HCT116 (cell line): ENCODE measurements around the gene CARMIL1.

Experiments
- CTCF ChIP-seq, 3 experiments: fragments of 200-600 bp in 1 of 3; sonication (generic) in 1 of 3; IDR thresholded peaks in 2 of 3; conservative IDR thresholded peaks in 1 of 3; 2 replicates each; pipeline ENCODE4 v1.5.1; 2012 to 2017; ENCODE audit warnings: low read depth in 2 of 3, low read length in 2 of 3, antibody characterized with exemption in 1 of 3, borderline replicate concordance in 1 of 3, control low read depth in 1 of 3, mild to moderate bottlenecking in 1 of 3, mixed read lengths in 1 of 3, mixed run types in 1 of 3, moderate library complexity in 1 of 3; ENCODE audit not compliant: insufficient read depth in 1 of 3
- EZH2 ChIP-seq: fragments of 200-600 bp; sonication (generic); IDR thresholded peaks from 2 replicates; pipeline ENCODE4 v1.6.1; 2017; ENCODE audit warnings: antibody characterized with exemption, mixed run types
- POLR2A ChIP-seq: IDR thresholded peaks from 2 replicates; pipeline ENCODE4 v1.7.0; 2011; ENCODE audit warnings: borderline replicate concordance; ENCODE audit not compliant: insufficient read depth, insufficient read length; ENCODE audit errors: extremely low read depth
- POLR2AphosphoS5 ChIP-seq: IDR thresholded peaks from 2 replicates; pipeline ENCODE4 v1.6.1; 2011; ENCODE audit warnings: mild to moderate bottlenecking, low read depth, low read length, moderate library complexity
- RAD21 ChIP-seq: IDR thresholded peaks from 2 replicates; pipeline ENCODE4 v1.6.1; 2012; ENCODE audit warnings: low read depth, mild to moderate bottlenecking
- REST ChIP-seq: IDR thresholded peaks from 2 replicates; pipeline ENCODE4 v1.6.1; 2012; ENCODE audit warnings: low read depth
- SP1 ChIP-seq: IDR thresholded peaks from 2 replicates; pipeline ENCODE4 v1.6.1; 2012; ENCODE audit warnings: low read depth
- SRF ChIP-seq: IDR thresholded peaks from 2 replicates; pipeline ENCODE4 v1.6.1; 2012; ENCODE audit warnings: low read depth
- ZNF274 ChIP-seq: fragments of 200-500 bp; sonication (Bioruptor generic); IDR thresholded peaks from 2 replicates; pipeline ENCODE4 v1.6.1; 2014; ENCODE audit warnings: mild to moderate bottlenecking, low read depth, low read length, inconsistent platforms
- TF ChIP-seq, protein P1 (sequence below): IDR thresholded peaks from 2 replicates; pipeline ENCODE4 v1.6.1; 2012

DNA sequence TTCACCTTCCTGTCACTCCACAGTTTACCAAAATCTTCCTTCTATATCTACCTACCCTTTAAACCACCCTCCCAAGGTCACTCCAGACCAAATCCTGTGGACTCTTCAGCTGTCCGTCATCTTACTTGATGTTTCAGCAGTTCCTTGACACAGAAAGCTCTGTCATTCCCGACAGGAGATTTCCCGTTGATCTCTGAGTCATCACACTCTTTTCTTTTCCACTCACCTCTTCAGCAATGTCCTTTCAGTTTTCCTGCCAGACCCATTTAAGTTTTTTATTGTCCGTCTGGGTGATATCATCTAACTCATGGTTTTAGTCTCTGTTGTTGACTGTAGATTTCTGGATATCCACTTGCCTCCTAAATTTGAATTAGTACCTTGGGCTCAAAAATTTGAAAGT, 302.9 kb downstream of the CARMIL1 start:
- TF ChIP-seq CTCF (IDR thresholded peaks at IDR 0.05 in 2 of 3, conservative IDR thresholded peaks at IDR 0.05 in 1 of 3; ENCODE audit: borderline replicate concordance in 1 of 3, insufficient read depth in 1 of 3, low read depth in 2 of 3, low read length in 2 of 3) = no peak
- no peak for TF ChIP-seq POLR2AphosphoS5
- no peak for TF ChIP-seq POLR2A
- no peak for TF ChIP-seq EZH2
- no peak for TF ChIP-seq ZNF274
- TF ChIP-seq, protein P1, sequence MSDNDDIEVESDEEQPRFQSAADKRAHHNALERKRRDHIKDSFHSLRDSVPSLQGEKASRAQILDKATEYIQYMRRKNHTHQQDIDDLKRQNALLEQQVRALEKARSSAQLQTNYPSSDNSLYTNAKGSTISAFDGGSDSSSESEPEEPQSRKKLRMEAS = no peak
- no peak for TF ChIP-seq RAD21
- TF ChIP-seq SRF = no peak
- TF ChIP-seq REST = no peak
- TF ChIP-seq SP1 = no peak
